Measurements from ENCODE around the gene ACSBG1.

ACSBG1 gene

GRCh38 chr15:78213425-78213750 is 21.0 kb downstream of the ACSBG1 start:
- DNase-seq (ENCODE audit: low read depth, low spot score): no peak
- no peak overlapping the region for H3K4me3 ChIP-seq (ENCODE audit: low read depth, low read length)
- in situ Hi-C loops (cut with HindIII; ENCODE audit: low sequenced_read_pairs): no loop called here
- TF ChIP-seq CTCF (IDR thresholded peaks at IDR 0.05; ENCODE audit: low read depth, low read length): no peak

- in situ Hi-C loops (cut with HindIII; ENCODE audit: low sequenced_read_pairs): no loop called here
- no peak for TF ChIP-seq CTCF (IDR thresholded peaks at IDR 0.05; ENCODE audit: low read depth, low read length)
- H3K4me3 ChIP-seq (ENCODE audit: low read depth, low read length): no peak overlapping the region
- DNase-seq (ENCODE audit: low read depth, low spot score): peak; percentile 89
Observed at GRCh38 chr15:78212546-78213424, 21.6 kb downstream of the ACSBG1 start.

GRCh38 chr15:78212008-78212407 is 22.4 kb downstream of the ACSBG1 start:
- in situ Hi-C loops (cut with HindIII; ENCODE audit: low sequenced_read_pairs): no loop called here
- H3K4me3 ChIP-seq (ENCODE audit: low read depth, low read length): no peak overlapping the region
- DNase-seq (ENCODE audit: low read depth, low spot score): no peak
- no peak for TF ChIP-seq CTCF (IDR thresholded peaks at IDR 0.05; ENCODE audit: low read depth, low read length)

GRCh38 chr15:78211189-78211921 is 23.0 kb downstream of the ACSBG1 start:
- no peak for DNase-seq (ENCODE audit: low read depth, low spot score)
- no peak for TF ChIP-seq CTCF (IDR thresholded peaks at IDR 0.05; ENCODE audit: low read depth, low read length)
- H3K4me3 ChIP-seq (ENCODE audit: low read depth, low read length): no peak overlapping the region
- in situ Hi-C loops (cut with HindIII; ENCODE audit: low sequenced_read_pairs): no loop called here

GRCh38 chr15:78210349-78210717 is 24.0 kb downstream of the ACSBG1 start:
- TF ChIP-seq CTCF (IDR thresholded peaks at IDR 0.05; ENCODE audit: low read depth, low read length): no peak

GRCh38 chr15:78209646-78210348 is 24.6 kb downstream of the ACSBG1 start:
- H3K4me3 ChIP-seq (ENCODE audit: low read depth, low read length): no peak overlapping the region
- in situ Hi-C loops (cut with HindIII; ENCODE audit: low sequenced_read_pairs): no loop called here
- no peak for TF ChIP-seq CTCF (IDR thresholded peaks at IDR 0.05; ENCODE audit: low read depth, low read length)
- no peak for DNase-seq (ENCODE audit: low read depth, low spot score)

More at GRCh38 chr15:78210349-78210717, 24.0 kb downstream of the ACSBG1 start:
- no peak overlapping the region for H3K4me3 ChIP-seq (ENCODE audit: low read depth, low read length)
- in situ Hi-C loops (cut with HindIII; ENCODE audit: low sequenced_read_pairs): no loop called here
- no peak for DNase-seq (ENCODE audit: low read depth, low spot score)
